ENCODE data around the gene MPL. TPM values are rescaled to one million over a fixed set of nuclear protein-coding genes. Genes with fewer than 3 reads are reported as not detected.
A peak's percentile ranks its signal among the peaks of the same experiment; 100 is the strongest.

MPL gene
- total RNA-seq, 1 donor from 2014 or later: not detected

- TF ChIP-seq, protein P1, sequence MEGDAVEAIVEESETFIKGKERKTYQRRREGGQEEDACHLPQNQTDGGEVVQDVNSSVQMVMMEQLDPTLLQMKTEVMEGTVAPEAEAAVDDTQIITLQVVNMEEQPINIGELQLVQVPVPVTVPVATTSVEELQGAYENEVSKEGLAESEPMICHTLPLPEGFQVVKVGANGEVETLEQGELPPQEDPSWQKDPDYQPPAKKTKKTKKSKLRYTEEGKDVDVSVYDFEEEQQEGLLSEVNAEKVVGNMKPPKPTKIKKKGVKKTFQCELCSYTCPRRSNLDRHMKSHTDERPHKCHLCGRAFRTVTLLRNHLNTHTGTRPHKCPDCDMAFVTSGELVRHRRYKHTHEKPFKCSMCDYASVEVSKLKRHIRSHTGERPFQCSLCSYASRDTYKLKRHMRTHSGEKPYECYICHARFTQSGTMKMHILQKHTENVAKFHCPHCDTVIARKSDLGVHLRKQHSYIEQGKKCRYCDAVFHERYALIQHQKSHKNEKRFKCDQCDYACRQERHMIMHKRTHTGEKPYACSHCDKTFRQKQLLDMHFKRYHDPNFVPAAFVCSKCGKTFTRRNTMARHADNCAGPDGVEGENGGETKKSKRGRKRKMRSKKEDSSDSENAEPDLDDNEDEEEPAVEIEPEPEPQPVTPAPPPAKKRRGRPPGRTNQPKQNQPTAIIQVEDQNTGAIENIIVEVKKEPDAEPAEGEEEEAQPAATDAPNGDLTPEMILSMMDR (conservative IDR thresholded peaks at IDR 0.05; ENCODE audit: low read depth, low read length): no peak
- no peak overlapping the region for H3K4me3 ChIP-seq (ENCODE audit: low read depth, low read length)
- DNase-seq (ENCODE audit: low read depth): no peak
Measured at GRCh38 chr1:43352351-43352705, 14.7 kb downstream of the MPL start.

DNA sequence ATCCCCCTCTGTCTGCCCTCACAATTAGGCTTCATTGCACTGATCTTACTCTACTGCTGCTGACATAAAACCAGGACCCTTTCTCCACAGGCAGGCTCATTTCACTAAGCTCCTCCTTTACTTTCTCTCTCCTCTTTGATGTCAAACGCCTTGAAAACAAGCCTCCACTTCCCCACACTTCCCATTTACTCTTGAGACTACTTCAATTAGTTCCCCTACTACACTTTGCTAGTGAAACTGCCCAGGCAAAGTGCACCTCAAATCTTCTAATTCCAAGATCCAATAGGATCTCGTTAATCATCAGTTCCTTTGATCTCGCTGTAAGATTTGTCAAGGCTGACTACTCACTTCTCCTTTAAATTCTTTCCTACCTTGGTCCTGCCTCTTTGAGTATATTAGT, 15.3 kb downstream of the MPL start:
- DNase-seq (ENCODE audit: low read depth): no peak
- TF ChIP-seq, protein P1 (conservative IDR thresholded peaks at IDR 0.05; ENCODE audit: low read depth, low read length): no peak
- H3K4me3 ChIP-seq (ENCODE audit: low read depth, low read length): no peak overlapping the region

DNA sequence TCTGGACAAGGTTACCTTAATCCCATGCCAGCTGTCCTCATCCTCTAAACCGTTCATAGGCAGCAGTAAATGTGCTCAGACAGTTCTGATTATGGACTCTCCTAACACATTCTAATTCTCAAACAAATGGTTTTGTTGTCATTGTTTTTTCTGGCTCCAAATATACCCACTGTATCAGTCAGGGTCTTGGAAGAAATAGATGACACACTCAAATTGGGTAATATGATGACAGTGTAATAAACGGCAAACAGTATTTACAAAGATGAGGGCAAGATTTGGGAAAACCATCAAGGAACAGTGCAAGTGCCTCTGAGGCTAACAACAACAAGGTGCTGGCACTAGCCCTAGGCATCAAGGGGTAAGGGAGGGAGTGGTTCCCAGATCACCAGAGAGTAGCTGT, 16.9 kb downstream of the MPL start:
- TF ChIP-seq, protein P1 (conservative IDR thresholded peaks at IDR 0.05; ENCODE audit: low read depth, low read length): no peak
- no peak for DNase-seq (ENCODE audit: low read depth)
- no peak overlapping the region for H3K4me3 ChIP-seq (ENCODE audit: low read depth, low read length)

DNA sequence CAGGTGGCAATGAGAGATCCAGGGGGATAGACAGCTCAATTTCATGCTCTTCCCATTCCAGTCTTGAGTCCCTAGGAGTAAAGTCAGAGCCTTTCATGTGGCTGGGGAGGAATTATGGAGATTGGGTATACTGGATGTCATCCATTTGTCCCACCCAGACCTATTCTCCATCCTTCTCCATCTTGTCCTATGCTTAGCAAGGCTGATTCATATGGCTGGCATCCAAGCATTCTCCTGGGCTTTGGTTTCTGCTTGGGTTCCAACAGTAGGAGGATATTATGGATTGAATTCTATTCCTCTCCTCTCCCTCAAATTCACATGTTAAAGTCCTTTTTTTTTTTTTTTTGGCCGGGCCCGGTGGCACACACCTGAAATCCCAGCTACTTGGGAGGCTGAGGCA, 17.3 kb downstream of the MPL start:
- DNase-seq (ENCODE audit: low read depth): no peak
- TF ChIP-seq, protein P1 (conservative IDR thresholded peaks at IDR 0.05; ENCODE audit: low read depth, low read length): no peak
- H3K4me3 ChIP-seq (ENCODE audit: low read depth, low read length): no peak overlapping the region

GRCh38 chr1:43357251-43357650, 19.6 kb downstream of the MPL start:
- no peak for DNase-seq (ENCODE audit: low read depth)
- TF ChIP-seq, protein P1 (conservative IDR thresholded peaks at IDR 0.05; ENCODE audit: low read depth, low read length): no peak
- no peak overlapping the region for H3K4me3 ChIP-seq (ENCODE audit: low read depth, low read length)

GRCh38 chr1:43358121-43358745, 20.6 kb downstream of the MPL start:
- TF ChIP-seq, protein P1 (conservative IDR thresholded peaks at IDR 0.05; ENCODE audit: low read depth, low read length): peak; percentile 71
- H3K4me3 ChIP-seq (ENCODE audit: low read depth, low read length): peak overlapping the region; percentile 76
- DNase-seq (ENCODE audit: low read depth): no peak
